Myocyte (in vitro differentiated cells): ENCODE results near the gene SERHL2. TPM values are rescaled to one million over a fixed set of nuclear protein-coding genes. Genes with fewer than 3 reads are reported as not detected.
"Not testable (repeated sequence)": the region's sequence is repeated elsewhere in the genome, so short reads cannot be mapped to it uniquely, and the experiment has no call there.

Experiments
- DNase-seq: peaks from one replicate; pipeline ENCODE4 v3.0.0-alpha.2; 2012; ENCODE audit warnings: low read depth
- polyA plus RNA-seq: library from polyadenylated mRNA; unstranded; fragments of >200 nt; gene quantifications from one replicate; pipeline ENCODE4 v1.2.1, GENCODE V29; 2012; ENCODE audit warnings: missing spikeins
- total RNA-seq: library from RNA; depleted of rRNA; stranded (reverse); fragments of >200 nt; gene quantifications from 2 replicates; pipeline ENCODE4 v1.2.3, GENCODE V29; 2014

SERHL2 gene, protein sequence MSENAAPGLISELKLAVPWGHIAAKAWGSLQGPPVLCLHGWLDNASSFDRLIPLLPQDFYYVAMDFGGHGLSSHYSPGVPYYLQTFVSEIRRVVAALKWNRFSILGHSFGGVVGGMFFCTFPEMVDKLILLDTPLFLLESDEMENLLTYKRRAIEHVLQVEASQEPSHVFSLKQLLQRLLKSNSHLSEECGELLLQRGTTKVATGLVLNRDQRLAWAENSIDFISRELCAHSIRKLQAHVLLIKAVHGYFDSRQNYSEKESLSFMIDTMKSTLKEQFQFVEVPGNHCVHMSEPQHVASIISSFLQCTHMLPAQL
- 1.6 and 2.8 TPM in 2 replicates for total RNA-seq
- 0.92 TPM for polyA plus RNA-seq

DNA sequence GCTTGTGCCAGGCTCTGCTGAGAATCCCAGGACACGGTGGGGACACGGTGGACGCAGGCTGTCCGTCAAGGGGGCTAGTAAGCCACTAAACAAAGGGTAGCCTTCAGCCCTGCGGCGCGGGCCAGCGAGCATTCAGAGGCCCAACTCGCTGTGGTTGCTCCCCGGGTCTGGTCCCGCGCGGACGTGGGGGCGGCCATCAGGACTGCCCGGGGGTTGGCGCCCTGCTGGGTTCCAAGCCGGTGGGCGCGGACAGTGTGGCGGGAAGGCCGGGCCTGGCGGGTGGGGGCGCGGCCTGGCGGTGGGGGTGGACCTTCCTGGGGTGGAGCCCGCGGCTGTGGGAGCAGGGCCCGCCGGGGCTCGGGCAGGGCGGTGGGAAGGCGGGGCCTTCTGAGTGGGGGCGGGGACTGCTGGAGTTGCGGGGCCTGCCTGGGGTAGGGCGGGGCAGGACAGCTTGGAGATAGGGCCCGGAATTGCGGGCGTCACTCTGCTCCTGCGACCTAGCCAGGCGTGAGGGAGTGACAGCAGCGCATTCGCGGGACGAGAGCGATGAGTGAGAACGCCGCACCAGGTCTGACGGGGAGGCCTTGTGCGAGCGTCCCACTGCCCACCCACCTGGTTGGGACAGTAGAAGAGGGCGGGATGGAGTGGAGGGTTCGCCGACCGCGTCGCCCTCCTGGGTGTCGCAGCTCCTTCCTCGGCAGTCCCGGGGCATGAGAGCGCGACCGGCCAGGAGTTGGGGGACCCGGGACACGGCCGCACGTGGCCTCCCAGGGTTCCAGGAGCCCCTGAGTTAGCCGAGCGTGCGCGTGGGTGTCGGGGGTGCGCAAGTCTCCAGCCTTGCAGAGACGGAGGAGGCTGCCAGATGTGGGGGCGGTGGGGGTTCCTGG lies at the start of gene SERHL2:
TSS of gene SERHL2 (plus strand) at position 482 of the 887 bp plus-strand sequence. CDS start at position 547, 65 bp downstream.
- peak; percentile 76 for DNase-seq

DNA sequence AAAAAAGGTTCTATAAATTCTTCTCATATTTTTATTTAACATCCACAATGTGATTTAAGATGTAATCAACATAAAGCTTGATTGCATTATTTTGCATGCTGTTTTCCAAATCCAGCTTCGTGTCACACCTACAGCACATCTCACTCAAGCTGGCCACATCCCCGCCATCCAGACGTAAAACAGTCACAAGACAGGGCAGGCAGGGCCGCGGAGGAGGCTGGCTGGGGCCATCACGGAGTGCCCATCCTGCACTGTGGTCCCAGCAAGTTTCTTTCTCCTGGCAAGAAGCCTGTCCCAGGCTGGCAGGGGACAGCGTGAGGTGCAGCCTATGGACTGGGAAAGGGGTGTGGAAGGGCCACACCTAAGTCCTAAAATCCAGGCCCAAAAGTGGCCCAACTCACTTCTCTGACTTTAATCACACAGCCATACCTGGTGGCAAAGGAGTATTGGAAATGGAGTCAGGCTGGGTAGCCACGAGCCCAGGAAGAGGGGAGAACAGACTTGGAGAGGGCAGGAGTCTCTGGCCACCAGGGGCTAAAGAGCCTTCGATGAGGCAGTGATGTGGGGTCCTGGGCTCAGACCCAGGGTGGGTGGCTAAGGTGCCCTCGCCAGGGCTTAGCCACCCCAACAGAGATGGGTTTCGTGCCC lies 45.3 kb upstream of the SERHL2 start:
- DNase-seq, result not testable (repeated sequence)

DNA sequence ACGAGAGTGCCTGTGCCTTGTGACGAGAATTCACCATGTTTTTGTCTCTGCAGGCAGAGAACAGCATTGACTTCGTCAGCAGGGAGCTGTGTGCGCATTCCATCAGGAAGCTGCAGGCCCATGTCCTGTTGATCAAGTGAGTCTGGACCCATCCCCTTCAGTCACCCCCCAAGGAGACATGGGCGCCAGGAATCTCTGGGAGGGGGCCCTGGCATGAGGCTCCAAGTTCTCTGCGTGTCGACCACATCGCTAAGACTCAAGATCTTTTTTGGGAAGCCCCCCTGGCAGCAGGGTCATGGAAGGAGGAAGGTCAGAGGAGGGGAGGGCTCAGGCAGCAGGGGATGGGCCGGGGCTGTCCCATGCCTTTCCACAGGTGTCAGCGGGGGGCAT lies 44.8 kb upstream of the SERHL2 start:
- DNase-seq, result not testable (repeated sequence)

DNA sequence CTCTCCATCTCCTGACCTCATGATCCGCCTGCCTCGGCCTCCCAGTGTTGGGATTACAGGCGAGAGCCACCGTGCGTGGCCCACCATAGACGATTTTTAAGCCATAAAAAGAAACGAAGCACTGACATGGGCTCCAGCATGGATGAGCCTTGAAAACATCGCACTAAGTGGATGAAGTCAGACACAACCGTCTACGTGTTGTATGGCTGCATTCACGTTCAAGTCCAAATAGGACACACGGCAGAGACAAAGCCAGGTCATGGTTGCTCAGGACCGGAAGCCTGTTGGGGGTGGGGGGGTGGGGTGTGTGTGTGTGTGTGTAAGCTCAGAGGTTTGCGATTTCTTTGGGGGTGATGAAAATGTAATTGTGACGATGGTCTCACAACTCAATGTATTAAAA lies 44.2 kb upstream of the SERHL2 start:
- no peak for DNase-seq

DNA sequence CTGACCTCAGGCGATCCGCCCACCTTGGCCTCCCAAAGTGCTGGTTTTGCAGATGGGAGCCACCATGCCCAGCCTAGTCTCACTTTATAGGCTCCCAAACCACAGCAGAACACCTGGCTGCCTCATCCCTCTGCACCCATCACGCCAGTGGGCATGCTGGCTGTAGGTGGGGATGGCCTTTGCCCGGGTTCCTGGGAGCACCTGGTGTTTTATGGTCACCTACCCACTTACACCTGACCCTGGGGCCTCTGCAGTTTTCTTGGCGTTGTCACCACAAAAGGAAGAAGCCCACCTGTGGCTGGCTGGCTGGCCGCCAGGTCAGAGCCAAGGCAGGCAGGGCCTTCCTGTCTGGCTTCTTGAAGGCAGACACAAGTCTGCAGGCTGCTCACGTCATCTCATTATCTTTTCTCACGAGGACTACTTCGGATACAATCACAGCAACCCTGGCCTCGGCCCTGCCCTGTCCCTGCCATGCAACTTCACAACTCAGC lies 42.3 kb upstream of the SERHL2 start:
- no peak for DNase-seq

DNA sequence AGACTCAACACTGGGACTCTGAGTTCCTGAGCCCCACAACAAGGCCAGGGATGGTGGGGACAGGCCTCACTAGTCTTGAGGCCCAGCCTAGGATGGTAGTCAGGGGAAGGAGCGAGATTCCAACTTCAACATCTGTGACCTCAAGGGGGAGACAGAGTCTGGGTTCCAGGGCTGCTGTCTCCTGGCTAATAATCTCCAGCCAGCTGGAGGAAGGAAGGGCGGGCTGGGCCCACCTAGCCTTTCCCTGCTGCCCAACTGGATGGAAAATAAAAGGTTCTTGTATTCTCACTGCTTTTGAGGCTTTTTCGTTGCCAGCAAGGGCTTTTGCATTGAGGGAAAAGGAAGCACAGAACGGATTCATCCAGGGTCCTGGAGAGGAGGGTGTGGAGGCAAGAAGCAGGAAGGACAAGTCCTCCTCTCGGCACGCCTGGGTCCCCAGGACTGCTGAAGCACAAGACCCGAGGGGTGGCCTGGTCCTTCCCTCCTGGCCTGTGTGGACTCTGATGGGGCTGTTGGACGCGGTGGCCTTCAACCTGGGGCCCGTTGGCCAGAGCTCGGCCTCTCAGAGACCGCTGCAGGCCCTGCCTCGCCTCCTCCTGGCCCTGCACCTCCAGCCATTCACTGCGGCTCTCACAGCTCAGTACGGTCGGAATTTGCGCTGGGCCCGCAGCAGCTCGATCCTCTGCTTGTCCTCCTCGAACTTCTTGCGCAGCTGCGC lies 41.3 kb upstream of the SERHL2 start:
- not testable (repeated sequence) for DNase-seq

DNA sequence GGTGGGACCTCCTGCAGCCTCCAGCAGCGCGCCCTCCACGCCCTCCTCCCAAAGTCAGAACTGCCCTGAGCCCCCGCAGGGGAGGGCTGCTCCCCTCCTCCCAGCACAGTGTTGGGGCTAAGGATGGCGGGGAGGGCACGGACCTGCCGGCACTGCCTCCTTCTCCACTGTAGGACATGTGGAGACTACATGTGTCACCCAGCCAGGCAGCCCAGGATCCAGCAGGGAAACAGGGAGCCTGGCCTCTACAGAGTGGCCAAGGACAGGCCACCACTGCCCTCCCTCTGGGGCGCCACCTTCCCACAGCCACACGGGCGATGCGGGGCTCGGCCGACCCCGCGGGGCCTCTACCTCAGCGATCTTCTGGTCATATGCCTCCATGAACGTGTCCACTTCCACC lies 39.4 kb upstream of the SERHL2 start:
- DNase-seq, result not testable (repeated sequence)

DNA sequence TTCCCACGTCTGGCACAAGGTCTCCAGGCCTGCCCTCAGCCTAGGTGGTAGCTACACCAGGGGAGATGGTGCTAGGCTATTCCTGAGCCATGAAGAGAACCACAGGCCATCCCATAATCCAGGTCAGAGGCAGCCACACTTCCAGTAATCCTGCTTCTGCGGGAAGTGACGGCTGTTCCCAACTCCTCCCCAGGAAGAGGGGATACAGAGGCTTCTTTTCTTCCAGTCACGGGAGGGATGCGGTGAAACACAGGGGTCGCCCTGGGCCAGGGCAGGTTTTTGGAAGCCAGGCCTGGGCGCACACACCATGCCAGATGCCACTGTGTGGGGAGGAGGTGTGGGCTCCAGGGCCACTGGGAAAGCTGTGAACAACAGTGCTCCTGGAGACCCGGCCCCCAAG lies 38.5 kb upstream of the SERHL2 start:
- not testable (repeated sequence) for DNase-seq

DNA sequence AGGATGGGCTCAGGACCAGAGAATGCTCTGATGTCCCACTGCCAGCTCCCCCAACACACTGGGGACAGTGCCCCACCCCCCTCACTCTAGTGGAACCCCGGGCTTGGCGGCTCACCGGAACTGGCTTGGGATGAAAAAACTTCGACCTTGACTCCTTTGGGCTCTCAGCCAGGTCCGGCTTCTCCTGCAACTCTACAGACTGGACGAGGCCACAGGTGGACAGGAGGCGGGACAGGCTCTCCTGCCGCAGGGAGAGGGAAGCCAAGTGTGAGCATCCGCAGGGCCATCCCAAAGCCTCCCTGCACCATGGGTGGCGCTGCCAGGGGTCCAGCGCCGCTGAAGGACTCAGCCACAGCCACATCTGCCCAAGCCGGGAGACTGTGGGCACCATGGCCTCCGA lies 37.9 kb upstream of the SERHL2 start:
- no peak for DNase-seq

DNA sequence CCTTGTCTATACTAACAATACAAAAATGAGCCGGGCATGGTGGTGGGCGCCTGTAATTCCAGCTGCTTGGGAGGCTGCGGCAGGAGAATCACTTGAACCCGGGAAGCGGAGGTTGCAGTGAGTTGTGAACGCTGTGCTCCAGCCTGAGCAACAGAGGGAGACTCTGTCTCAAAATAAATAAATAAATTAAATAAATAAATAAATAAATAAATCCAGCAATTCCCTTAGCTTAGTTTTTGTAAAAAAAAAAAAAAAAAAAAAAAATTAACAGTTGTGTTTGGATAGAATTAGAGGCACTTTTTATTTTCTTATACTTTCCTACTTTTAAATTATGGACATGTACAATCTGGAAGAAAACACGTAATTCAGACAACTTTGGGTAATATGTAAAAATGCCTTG lies 36.7 kb upstream of the SERHL2 start:
- DNase-seq, result not testable (repeated sequence)

DNA sequence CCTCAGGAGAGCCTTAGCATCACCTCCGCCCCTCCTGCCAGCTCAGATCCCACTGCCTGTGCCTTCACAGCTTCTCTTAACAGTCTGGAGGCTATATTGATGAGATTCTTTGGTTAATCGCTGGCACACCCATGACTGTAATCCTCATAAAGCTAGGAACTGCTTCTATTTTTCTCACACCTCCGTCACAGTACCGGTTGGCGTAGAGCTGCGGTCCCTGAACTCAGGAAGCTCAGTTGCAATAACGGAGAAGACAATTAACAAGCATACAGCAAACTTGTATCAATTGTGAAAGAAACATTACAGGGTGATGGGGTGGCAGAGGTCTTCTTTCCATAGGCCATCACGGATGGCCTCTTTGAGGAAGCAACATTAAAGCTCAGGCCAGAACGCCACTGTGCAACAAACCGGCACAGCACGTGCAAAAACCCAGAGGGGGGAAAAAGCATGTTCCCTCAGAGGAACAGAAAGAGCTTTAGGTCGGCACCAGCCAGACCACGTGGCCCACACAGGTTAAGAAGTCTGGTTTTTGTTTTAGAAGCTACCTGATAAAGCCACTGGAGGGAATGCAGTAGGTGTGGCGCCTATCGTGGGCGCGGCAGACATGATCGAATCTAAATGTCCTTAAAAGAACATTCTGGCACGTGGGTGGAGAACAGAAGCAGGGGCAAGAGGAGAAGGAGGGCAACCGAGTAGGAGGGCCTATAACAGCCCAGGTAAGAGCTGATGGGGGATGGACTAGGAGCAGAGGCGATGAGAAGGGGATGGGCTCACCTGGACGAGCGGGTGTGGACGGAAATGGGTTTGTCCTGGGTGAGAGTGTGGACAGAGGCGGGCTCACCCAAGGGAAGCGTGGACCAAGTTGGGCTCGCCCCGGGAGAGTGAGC lies 34.9 kb upstream of the SERHL2 start:
- not testable (repeated sequence) for DNase-seq

DNA sequence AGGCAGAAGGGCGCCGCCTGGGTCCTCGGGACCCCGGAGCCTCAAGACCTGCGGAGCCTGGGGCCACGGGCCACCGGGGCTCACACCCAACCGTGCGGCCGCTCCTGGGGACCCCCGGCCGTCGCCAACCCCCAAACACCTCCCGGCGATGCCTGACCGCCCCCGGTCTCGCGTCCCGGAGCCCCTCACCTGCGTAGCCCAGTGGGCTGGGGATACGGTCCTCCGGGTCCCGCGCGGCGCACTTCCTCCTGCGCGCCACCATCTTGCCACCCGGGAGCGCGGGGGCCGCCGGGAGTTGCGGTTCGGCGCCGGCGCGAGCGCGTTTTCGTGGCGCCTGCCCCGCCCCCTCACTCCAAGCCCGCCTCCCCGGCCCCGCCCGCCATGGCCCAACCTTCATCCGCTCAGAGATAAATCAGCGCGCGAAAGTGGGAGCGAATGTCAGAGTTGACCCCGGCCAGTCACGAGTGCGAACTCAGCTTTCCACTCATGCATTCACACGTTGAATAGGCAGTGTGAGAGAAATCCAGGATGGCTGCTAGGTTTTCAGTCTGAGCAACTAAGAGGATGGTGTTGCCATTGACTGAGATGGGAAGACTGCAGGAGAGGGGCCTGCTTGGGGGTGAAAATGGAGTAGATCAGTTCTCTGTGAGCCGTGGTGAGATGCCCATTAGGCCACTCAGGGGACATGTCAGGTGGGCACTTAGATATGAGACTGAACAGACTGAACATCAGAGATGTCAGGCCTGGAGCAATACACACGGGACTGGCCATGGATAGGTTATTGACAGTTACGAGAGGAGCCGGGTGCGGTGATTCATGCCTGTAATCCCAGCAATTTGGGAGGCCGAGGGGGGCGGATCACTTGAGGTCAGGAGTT lies 34.0 kb upstream of the SERHL2 start, which contains the start of gene RRP7A:
TSS of gene RRP7A (minus strand) at position 272 of the 877 bp plus-strand sequence. CDS start at position 262, 10 bp downstream.
- peak; percentile 72 for DNase-seq

DNA sequence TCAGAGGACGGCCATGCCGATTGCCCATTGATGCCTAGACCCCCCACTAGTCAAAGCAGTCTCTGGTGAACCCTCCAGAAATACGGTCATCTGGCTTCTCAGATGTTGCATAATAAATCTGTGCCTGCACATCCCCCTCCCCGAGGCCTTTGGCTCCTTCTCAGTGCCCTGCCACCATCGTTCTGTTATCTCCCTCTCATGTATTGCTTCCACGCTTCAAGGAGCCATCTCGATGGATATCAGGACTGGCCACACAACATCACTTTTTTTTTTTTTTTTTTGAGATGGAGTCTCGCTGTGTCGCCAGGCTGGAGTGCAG lies 32.6 kb upstream of the SERHL2 start:
- DNase-seq, result no peak

DNA sequence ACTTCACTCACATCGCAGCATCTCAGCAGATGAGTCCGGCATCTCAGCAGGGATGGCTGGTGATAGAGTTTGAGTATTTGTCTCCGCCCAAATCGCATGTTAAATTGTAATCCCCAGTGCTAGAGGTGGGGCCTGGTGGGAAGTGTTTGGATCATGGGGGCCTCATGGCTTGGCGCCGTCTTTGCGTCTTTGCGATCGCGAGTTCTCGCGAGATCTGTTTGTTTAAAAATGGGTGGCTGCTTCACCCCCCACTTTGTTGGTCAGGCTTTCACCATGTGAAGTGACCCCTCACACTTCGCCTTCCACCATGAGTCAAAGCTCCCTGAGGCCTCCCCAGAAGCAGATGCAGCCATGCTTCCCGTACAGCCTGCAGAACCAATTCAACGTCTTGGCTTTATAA lies 31.2 kb upstream of the SERHL2 start:
- DNase-seq, result no peak

DNA sequence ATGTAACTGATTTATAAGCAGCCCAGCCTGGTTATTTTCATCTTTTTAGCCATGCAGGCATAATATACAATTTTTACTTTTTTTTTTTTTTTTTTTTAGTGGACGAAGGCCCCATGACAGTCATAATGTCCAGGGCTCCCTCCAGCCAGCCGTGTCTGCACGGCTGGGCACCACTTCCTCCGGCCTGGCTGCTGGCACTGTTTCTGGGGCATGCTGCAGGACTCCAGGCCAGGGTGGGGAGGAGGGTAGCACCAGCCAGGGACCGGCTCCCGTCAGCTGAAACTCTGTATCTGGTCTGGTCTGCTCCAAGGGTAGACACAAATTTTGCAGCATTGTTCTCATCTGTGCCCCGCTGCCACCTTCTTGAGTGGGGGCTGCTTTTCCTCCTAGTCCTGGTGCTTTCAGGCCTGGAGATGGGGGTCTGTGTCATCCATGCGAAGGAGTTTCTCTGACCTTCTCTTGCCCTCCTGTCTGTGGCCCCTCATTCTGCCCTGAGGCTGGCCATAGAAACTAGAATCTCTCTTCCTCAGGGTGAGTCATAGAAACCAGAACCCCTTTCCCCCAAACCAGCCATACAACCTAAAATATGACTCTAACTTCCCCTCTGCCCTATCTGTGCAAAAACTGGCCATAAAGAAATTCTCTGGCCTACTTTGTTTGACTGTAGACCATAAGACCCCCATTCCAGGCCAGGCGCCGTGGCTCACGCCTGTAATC lies 25.0 kb upstream of the SERHL2 start:
- no peak for DNase-seq

DNA sequence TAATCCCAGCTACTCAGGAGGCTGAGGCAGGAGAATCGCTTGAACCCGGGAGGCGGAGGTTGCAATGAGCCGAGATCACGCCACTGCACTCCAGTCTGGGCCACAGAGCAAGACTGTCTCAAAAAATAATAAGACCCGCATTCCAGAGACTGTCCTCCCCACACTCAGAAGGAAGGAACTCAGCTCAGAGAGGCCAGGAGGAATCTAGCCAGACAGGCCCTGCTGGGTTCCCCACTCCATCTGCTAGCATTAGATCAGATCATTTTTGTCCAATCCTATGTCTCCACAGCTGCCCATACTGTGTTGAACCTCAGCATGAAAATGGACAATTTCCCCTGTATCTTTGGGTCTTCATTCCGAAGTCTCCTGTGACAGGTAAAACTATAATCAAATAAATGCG lies 24.3 kb upstream of the SERHL2 start:
- not testable (repeated sequence) for DNase-seq

DNA sequence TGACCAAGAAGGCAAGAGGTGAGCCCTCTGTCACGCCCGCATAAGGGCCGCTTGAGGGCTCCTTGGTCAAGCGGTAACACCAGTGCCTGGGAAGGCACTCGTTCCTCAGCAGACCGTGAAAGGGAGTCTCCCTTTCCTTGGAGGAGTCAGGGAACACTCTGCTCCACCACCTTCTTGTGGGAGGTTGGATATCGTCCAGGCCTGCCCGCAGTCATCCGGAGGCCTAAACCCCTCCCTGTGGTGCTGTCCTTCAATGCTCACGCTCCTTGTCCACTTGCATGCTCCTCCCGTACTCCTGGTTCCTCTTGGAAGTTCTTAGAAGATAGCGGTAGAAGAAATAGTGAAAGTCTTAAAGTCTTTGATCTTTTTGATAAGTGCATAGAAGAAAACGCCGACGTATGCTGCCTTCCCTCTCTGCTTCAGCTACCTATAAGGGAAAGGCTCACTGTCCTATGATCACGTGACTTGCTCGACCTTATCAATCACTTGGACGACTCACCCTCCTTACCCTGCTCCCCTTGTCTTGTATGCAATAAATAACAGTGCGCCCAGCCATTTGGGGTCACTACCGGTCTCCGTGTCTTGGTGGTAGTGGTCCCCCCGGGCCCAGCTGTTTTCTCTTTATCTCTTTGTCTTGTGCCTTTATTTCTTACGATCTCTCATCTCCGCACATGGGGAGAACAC lies 22.2 kb upstream of the SERHL2 start:
- not testable (repeated sequence) for DNase-seq

DNA sequence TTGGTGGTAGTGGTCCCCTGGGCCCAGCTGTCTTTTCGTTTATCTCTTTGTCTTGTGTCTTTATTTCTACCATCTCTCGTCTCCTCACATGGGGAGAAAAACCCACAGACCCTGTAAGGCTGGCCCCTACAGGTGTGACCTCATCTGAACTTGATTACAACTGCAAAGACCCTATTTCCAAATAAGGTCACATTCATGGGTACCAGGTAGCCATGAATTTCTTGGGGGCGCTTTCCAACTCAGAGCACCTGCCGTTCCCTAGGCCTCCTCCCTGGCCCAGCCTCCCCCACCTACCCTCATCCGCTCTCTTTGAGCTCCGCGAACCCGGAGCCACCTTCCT lies 20.1 kb upstream of the SERHL2 start:
- DNase-seq, result no peak
